H9 (cell line): Measurements from ENCODE around the gene ANKRD12. TPM values are rescaled to one million over a fixed set of nuclear protein-coding genes. Genes with fewer than 3 reads are reported as not detected.

ENCODE experiments used
- DNase-seq: peaks from one replicate; pipeline ENCODE4 v3.0.0-alpha.2; 2017
- H2AFZ ChIP-seq: one replicate; pipeline ENCODE4 v1.6.1; 2013; ENCODE audit warnings: mild to moderate bottlenecking, low read length, control low read depth, moderate library complexity
- H2AK5ac ChIP-seq: 2 replicates; pipeline ENCODE4 v1.6.1; 2013; ENCODE audit warnings: low read length, control low read depth, mixed read lengths; ENCODE audit not compliant: insufficient read length
- H2BK120ac ChIP-seq: one replicate; pipeline ENCODE4 v1.6.1; 2013; ENCODE audit warnings: low read depth, mild to moderate bottlenecking, low read length, control low read depth, inconsistent platforms; ENCODE audit not compliant: poor library complexity, severe bottlenecking
- H2BK12ac ChIP-seq: 2 replicates; pipeline ENCODE4 v1.6.1; 2013; ENCODE audit warnings: low read length, control low read depth, mixed read lengths, low read depth; ENCODE audit not compliant: insufficient read length
- H2BK15ac ChIP-seq: 2 replicates; pipeline ENCODE4 v1.6.1; 2013; ENCODE audit warnings: low read depth, low read length, control low read depth
- H2BK20ac ChIP-seq: one replicate; pipeline ENCODE4 v1.6.1; 2013; ENCODE audit warnings: low read depth, mild to moderate bottlenecking, low read length, control low read depth, inconsistent platforms; ENCODE audit not compliant: poor library complexity, severe bottlenecking
- H2BK5ac ChIP-seq: 2 replicates; pipeline ENCODE4 v1.6.1; 2013; ENCODE audit warnings: low read length, control low read depth, mixed read lengths; ENCODE audit not compliant: insufficient read length
- H3K14ac ChIP-seq: 2 replicates; pipeline ENCODE4 v1.6.1; 2013; ENCODE audit warnings: low read length, control low read depth; ENCODE audit not compliant: insufficient read depth
- H3K18ac ChIP-seq: 2 replicates; pipeline ENCODE4 v1.6.1; 2013; ENCODE audit warnings: low read depth, mild to moderate bottlenecking, mixed read lengths, low read length, control low read depth; ENCODE audit not compliant: insufficient read length
- H3K23ac ChIP-seq: 2 replicates; pipeline ENCODE4 v1.6.1; 2013; ENCODE audit warnings: low read length, control low read depth, mixed read lengths, low read depth; ENCODE audit not compliant: insufficient read length
- H3K23me2 ChIP-seq: 2 replicates; pipeline ENCODE4 v1.6.1; 2013; ENCODE audit warnings: low read depth, mild to moderate bottlenecking, mixed read lengths, low read length, control low read depth; ENCODE audit not compliant: insufficient read length, poor library complexity, severe bottlenecking
- H3K27ac ChIP-seq: 2 replicates; pipeline ENCODE4 v1.5.1; 2013; ENCODE audit warnings: low read length, control low read depth, mixed read lengths, low read depth; ENCODE audit not compliant: insufficient read length
- H3K27me3 ChIP-seq: 2 replicates; pipeline ENCODE4 v1.6.1; 2013; ENCODE audit warnings: low read length, control low read depth, inconsistent platforms; ENCODE audit not compliant: insufficient read depth
- H3K4ac ChIP-seq: 2 replicates; pipeline ENCODE4 v1.6.1; 2013; ENCODE audit warnings: low read depth, mild to moderate bottlenecking, control low read depth, inconsistent platforms, low read length, moderate library complexity
- H3K4me1 ChIP-seq: 2 replicates; pipeline ENCODE4 v1.6.1; 2013; ENCODE audit warnings: low read length, control low read depth, inconsistent platforms; ENCODE audit not compliant: insufficient read depth
- H3K4me2 ChIP-seq: 2 replicates; pipeline ENCODE4 v1.6.1; 2013; ENCODE audit warnings: low read length, control low read depth, mixed read lengths; ENCODE audit not compliant: insufficient read length, insufficient read depth
- H3K56ac ChIP-seq: 2 replicates; pipeline ENCODE4 v1.6.1; 2013; ENCODE audit warnings: low read depth, mild to moderate bottlenecking, mixed read lengths, low read length, control low read depth; ENCODE audit not compliant: insufficient read length
- H3K79me1 ChIP-seq: 2 replicates; pipeline ENCODE4 v1.6.1; 2013; ENCODE audit warnings: low read depth, mild to moderate bottlenecking, moderate library complexity, low read length, control low read depth, inconsistent platforms; ENCODE audit not compliant: insufficient read depth, poor library complexity, severe bottlenecking
- H3K79me2 ChIP-seq: 2 replicates; pipeline ENCODE4 v1.6.1; 2013; ENCODE audit warnings: low read length, control low read depth, inconsistent platforms; ENCODE audit not compliant: insufficient read depth
- H3K9ac ChIP-seq: 2 replicates; pipeline ENCODE4 v1.6.1; 2013; ENCODE audit warnings: low read length, control low read depth, mixed read lengths; ENCODE audit not compliant: insufficient read length; ENCODE audit errors: extremely low read depth
- H3K9me3 ChIP-seq: one replicate; pipeline ENCODE4 v1.6.1; 2013; ENCODE audit warnings: low read depth, low read length, inconsistent platforms; ENCODE audit not compliant: control insufficient read depth
- H3T11ph ChIP-seq: one replicate; pipeline ENCODE4 v1.6.1; 2013; ENCODE audit warnings: mild to moderate bottlenecking, low read length, control low read depth, inconsistent platforms
- H4K20me1 ChIP-seq: one replicate; pipeline ENCODE4 v1.6.1; 2013; ENCODE audit not compliant: control insufficient read depth, insufficient read length, insufficient read depth
- H4K5ac ChIP-seq: 2 replicates; pipeline ENCODE4 v1.6.1; 2013; ENCODE audit warnings: low read depth, mild to moderate bottlenecking, mixed read lengths, low read length, control low read depth; ENCODE audit not compliant: insufficient read length
- H4K8ac ChIP-seq: replicated peaks from 2 replicates; pipeline ENCODE4 v1.6.1; 2013; ENCODE audit warnings: low read length, control low read depth, mixed read lengths, low read depth; ENCODE audit not compliant: insufficient read length
- H4K91ac ChIP-seq: 2 replicates; pipeline ENCODE4 v1.6.1; 2013; ENCODE audit warnings: low read depth, mild to moderate bottlenecking, moderate library complexity, mixed read lengths, low read length, control low read depth; ENCODE audit not compliant: insufficient read length
- H3K27ac Mint-ChIP-seq, 3 experiments: 2 replicates in 2 of 3; 3 replicates in 1 of 3; pipeline ENCODE4 v1.8.0; 2020 to 2021; ENCODE audit warnings: mixed read lengths in 3 of 3, mild to moderate bottlenecking in 1 of 3, moderate library complexity in 1 of 3
- H3K27me3 Mint-ChIP-seq: 2 replicates; pipeline ENCODE4 v1.8.0; 2021; ENCODE audit warnings: low read depth, mild to moderate bottlenecking, moderate library complexity, mixed read lengths
- H3K36me3 Mint-ChIP-seq, 3 experiments: 2 replicates in 2 of 3; 3 replicates in 1 of 3; pipeline ENCODE4 v1.8.0; 2020 to 2021; ENCODE audit warnings: low read depth in 3 of 3, mixed read lengths in 3 of 3; ENCODE audit not compliant: insufficient read depth in 1 of 3
- H3K4me1 Mint-ChIP-seq, 2 experiments: 2 replicates each; pipeline ENCODE4 v1.8.0; 2020; ENCODE audit warnings: mixed read lengths in 2 of 2
- H3K4me3 Mint-ChIP-seq, 2 experiments: 2 replicates in 1 of 2; 3 replicates in 1 of 2; pipeline ENCODE4 v1.8.0; 2020 to 2021; ENCODE audit warnings: mild to moderate bottlenecking in 2 of 2, mixed read lengths in 2 of 2, moderate library complexity in 1 of 2
- H3K9me3 Mint-ChIP-seq, 2 experiments: 2 replicates in 1 of 2; 3 replicates in 1 of 2; pipeline ENCODE4 v1.8.0; 2020; ENCODE audit warnings: mild to moderate bottlenecking in 2 of 2, mixed read lengths in 2 of 2, moderate library complexity in 1 of 2
- CTCF ChIP-seq: fragments of 200-600 bp; sonication (generic); conservative IDR thresholded peaks from 3 replicates; pipeline ENCODE4 v1.8.0; 2021; ENCODE audit warnings: antibody characterized with exemption, mild to moderate bottlenecking
- WGBS: extraction: QIAGEN DNeasy Blood & Tissue Kit; methylation state at CpG from one replicate; pipeline ENCODE4 v1.1.7; 2013; ENCODE audit warnings: missing lambda C conversion rate, low lambda C conversion rate, mixed read lengths; ENCODE audit not compliant: insufficient read length; ENCODE audit errors: extremely low coverage; 5-methylcytosine and 5-hydroxymethylcytosine counted together
- total RNA-seq: library from RNA; stranded (reverse); gene quantifications from 2 replicates; pipeline ENCODE4 v1.2.1, GENCODE V29; 2021

The ANKRD12 gene
- total RNA-seq, 1 experiment from 2014 or later, result 38.9 TPM

GRCh38 chr18:9184998-9185613 lies 48.5 kb downstream of the ANKRD12 start:
- Histone ChIP-seq H2AK5ac (no peak overlapping the region), H2BK15ac (no peak overlapping the region), H2BK120ac (no peak overlapping the region), H4K5ac (no peak overlapping the region), H4K91ac (no peak overlapping the region), H3K79me2 (no peaks in the 10 kb centered on the region), H3K4me2 (no peak overlapping the region), H3K9ac (no peak overlapping the region), H3K23ac (no peak overlapping the region), H3K18ac (no peak overlapping the region), H3K4ac (no peak overlapping the region), H3K14ac (no peak overlapping the region), H3K56ac (no peak overlapping the region), H3K23me2 (no peaks in the 10 kb centered on the region), H3K4me1 (no peaks in the 10 kb centered on the region), H4K20me1 (no peaks in the 10 kb centered on the region), H3K79me1 (no peaks in the 10 kb centered on the region), H2BK5ac (no peak overlapping the region), H3T11ph (no peak overlapping the region), H2AFZ (no peak overlapping the region), H2BK12ac (no peak overlapping the region), H3K27ac (no peak overlapping the region), H3K27me3 (no peaks in the 10 kb centered on the region), H2BK20ac (no peak overlapping the region), H3K9me3 (no peaks in the 10 kb centered on the region), H4K8ac (no peak overlapping the region)
- no peak for TF ChIP-seq CTCF
- Mint-ChIP-seq H3K4me3 (no peak overlapping the region), H3K4me1 (no peaks in the 10 kb centered on the region), H3K27ac (no peak overlapping the region), H3K27me3 (no peaks in the 10 kb centered on the region), H3K36me3 (peaks cover 0 to 19% (median 12%) of the 10 kb centered on the region in 3 experiments; a peak in 4 of 7 replicates), H3K9me3 (no peaks in the 10 kb centered on the region)
- no peak for DNase-seq
- WGBS, result no CpG with 5 or more reads among the region's 4 CpGs
